MCF 10A (cell line): Measurements from ENCODE around the gene ATOH8. TPM values are rescaled to one million over a fixed set of nuclear protein-coding genes. Genes with fewer than 3 reads are reported as not detected.

Source experiments
- BruUV-seq: library from RNA; stranded (reverse); fragments of 400-500 nt; replicated peaks from 2 replicates; lab custom pipeline; 2021; lab: Mats Ljungman, UMichigan
- CTCF ChIA-PET: fragments of 300-600 bp; sonication (Branson Sonifier 250); formaldehyde crosslinking; extraction: SDS; loops from one replicate; lab custom pipeline; 2021; ENCODE audit warnings: antibody characterized with exemption, inconsistent platforms; lab: Yijun Ruan, JAX
- POLR2A ChIA-PET: fragments of 300-600, 350-650 bp; sonication (Branson Sonifier 250); formaldehyde crosslinking; extraction: SDS; loops from one replicate; lab custom pipeline; 2020; ENCODE audit warnings: antibody characterized with exemption, inconsistent platforms; lab: Yijun Ruan, JAX
- DNase-seq: peaks from one replicate; pipeline ENCODE4 v3.0.0-alpha.2; 2018; ENCODE audit not compliant: unreplicated experiment
- H3K27ac Mint-ChIP-seq: one replicate; pipeline ENCODE4 v1.8.0; 2022; ENCODE audit warnings: mild to moderate bottlenecking, low read depth, mixed read lengths; ENCODE audit not compliant: unreplicated experiment
- H3K27me3 Mint-ChIP-seq: one replicate; pipeline ENCODE4 v1.8.0; 2022; ENCODE audit warnings: mixed read lengths; ENCODE audit not compliant: insufficient read depth, unreplicated experiment
- H3K36me3 Mint-ChIP-seq: one replicate; pipeline ENCODE4 v1.8.0; 2022; ENCODE audit warnings: mild to moderate bottlenecking, moderate library complexity, mixed read lengths; ENCODE audit not compliant: insufficient read depth, unreplicated experiment
- H3K4me1 Mint-ChIP-seq: one replicate; pipeline ENCODE4 v1.8.0; 2022; ENCODE audit warnings: mixed read lengths; ENCODE audit not compliant: insufficient read depth, unreplicated experiment
- H3K4me3 Mint-ChIP-seq: one replicate; pipeline ENCODE4 v1.8.0; 2022; ENCODE audit warnings: mild to moderate bottlenecking, moderate library complexity, mixed read lengths; ENCODE audit not compliant: unreplicated experiment
- H3K9me3 Mint-ChIP-seq: one replicate; pipeline ENCODE4 v1.8.0; 2022; ENCODE audit warnings: mixed read lengths; ENCODE audit not compliant: unreplicated experiment
- intact Hi-C: fragments of 100-400 bp; cut with micrococcal nuclease; formaldehyde crosslinking; loops from 2 replicates; pipeline ENCODE4 v1.14.1; 2022
- total RNA-seq: library from RNA; stranded (reverse); gene quantifications from 2 replicates; pipeline ENCODE4 v1.2.3, GENCODE V29; 2022
- TF ChIP-seq, protein P1 (sequence below): fragments of 200-600 bp; IDR thresholded peaks from one replicate; pipeline ENCODE4 v1.8.0; 2022; ENCODE audit warnings: antibody characterized with exemption, mild to moderate bottlenecking; ENCODE audit not compliant: unreplicated experiment

Gene ATOH8
- total RNA-seq, 1 experiment from 2014 or later = 0.72 TPM

- intact Hi-C loops = no loop called here
- TF ChIP-seq, protein P1, sequence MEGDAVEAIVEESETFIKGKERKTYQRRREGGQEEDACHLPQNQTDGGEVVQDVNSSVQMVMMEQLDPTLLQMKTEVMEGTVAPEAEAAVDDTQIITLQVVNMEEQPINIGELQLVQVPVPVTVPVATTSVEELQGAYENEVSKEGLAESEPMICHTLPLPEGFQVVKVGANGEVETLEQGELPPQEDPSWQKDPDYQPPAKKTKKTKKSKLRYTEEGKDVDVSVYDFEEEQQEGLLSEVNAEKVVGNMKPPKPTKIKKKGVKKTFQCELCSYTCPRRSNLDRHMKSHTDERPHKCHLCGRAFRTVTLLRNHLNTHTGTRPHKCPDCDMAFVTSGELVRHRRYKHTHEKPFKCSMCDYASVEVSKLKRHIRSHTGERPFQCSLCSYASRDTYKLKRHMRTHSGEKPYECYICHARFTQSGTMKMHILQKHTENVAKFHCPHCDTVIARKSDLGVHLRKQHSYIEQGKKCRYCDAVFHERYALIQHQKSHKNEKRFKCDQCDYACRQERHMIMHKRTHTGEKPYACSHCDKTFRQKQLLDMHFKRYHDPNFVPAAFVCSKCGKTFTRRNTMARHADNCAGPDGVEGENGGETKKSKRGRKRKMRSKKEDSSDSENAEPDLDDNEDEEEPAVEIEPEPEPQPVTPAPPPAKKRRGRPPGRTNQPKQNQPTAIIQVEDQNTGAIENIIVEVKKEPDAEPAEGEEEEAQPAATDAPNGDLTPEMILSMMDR = no peak
- H3K36me3 Mint-ChIP-seq = no peaks in the 10 kb centered on the region
- H3K9me3 Mint-ChIP-seq = no peaks in the 10 kb centered on the region
- no peak overlapping the region for H3K4me3 Mint-ChIP-seq
- POLR2A ChIA-PET = interaction anchor here (1.0 to 1.2 kb wide), 2 partner anchors 9 to 32 kb away, joined by 4 read pairs; no protein-coding TSS in a partner anchor
- CTCF ChIA-PET = interaction anchor here (0.6 to 3.1 kb wide), 11 partner anchors 17 to 347 kb away, joined by 3 to 13 read pairs (median 3); no protein-coding TSS in a partner anchor
- no peak for DNase-seq
- H3K4me1 Mint-ChIP-seq = peaks cover 6% of the 10 kb centered on the region
- BruUV-seq = no TSS peak
- H3K27ac Mint-ChIP-seq = no peak overlapping the region
- no peaks in the 10 kb centered on the region for H3K27me3 Mint-ChIP-seq
These were observed 20.4 kb upstream of the ATOH8 start for GRCh38 chr2:85733121-85733960.

- intact Hi-C loops = no loop called here
- Mint-ChIP-seq H3K36me3 (no peaks in the 10 kb centered on the region), H3K4me3 (no peak overlapping the region), H3K9me3 (no peaks in the 10 kb centered on the region), H3K4me1 (peaks cover 4% of the 10 kb centered on the region), H3K27me3 (no peaks in the 10 kb centered on the region), H3K27ac (no peak overlapping the region)
- BruUV-seq = no TSS peak
- ChIA-PET CTCF (interaction anchor here (0.6 to 3.1 kb wide), 9 partner anchors 16 to 346 kb away, joined by 3 to 13 read pairs (median 3); no protein-coding TSS in a partner anchor), POLR2A (interaction anchor here (1.1 to 1.2 kb wide), 2 partner anchors 9 to 32 kb away, joined by 3 to 4 read pairs; no protein-coding TSS in a partner anchor)
- no peak for DNase-seq
- TF ChIP-seq, protein P1 = no peak
These were observed 19.8 kb upstream of the ATOH8 start for GRCh38 chr2:85734015-85734414.

- Mint-ChIP-seq H3K4me1 (no peaks in the 10 kb centered on the region), H3K27me3 (no peaks in the 10 kb centered on the region), H3K4me3 (no peak overlapping the region)
These were observed 18.7 kb upstream of the ATOH8 start for GRCh38 chr2:85734942-85735608.

More at GRCh38 chr2:85734942-85735608, 18.7 kb upstream of the ATOH8 start:
- Mint-ChIP-seq H3K9me3 (no peaks in the 10 kb centered on the region), H3K27ac (no peak overlapping the region), H3K36me3 (no peaks in the 10 kb centered on the region)
- ChIA-PET CTCF (interaction anchor here (1.0 to 3.7 kb wide), 5 partner anchors 37 to 344 kb away, joined by 3 to 13 read pairs (median 7); no protein-coding TSS in a partner anchor), POLR2A (interaction anchor here (1.1 to 1.2 kb wide), 2 partner anchors 10 to 33 kb away, joined by 3 to 4 read pairs; no protein-coding TSS in a partner anchor)
- no TSS peak for BruUV-seq
- no peak for DNase-seq
- TF ChIP-seq, protein P1 = no peak
- intact Hi-C loops = no loop called here
